Measurements from ENCODE around the gene CSDE1.

Gene CSDE1

GRCh38 chr1:114696810-114697209 lies 61.0 kb downstream of the CSDE1 start:
- DNase-seq, result no peak

- DNase-seq, result no peak
These were observed 62.2 kb downstream of the CSDE1 start, which contains the start of gene AMPD1 for GRCh38 chr1:114695430-114696058. Gene AMPD1 (minus strand): TSS chr1:114695546. CDS start chr1:114695471, 75 bp downstream.

DNA sequence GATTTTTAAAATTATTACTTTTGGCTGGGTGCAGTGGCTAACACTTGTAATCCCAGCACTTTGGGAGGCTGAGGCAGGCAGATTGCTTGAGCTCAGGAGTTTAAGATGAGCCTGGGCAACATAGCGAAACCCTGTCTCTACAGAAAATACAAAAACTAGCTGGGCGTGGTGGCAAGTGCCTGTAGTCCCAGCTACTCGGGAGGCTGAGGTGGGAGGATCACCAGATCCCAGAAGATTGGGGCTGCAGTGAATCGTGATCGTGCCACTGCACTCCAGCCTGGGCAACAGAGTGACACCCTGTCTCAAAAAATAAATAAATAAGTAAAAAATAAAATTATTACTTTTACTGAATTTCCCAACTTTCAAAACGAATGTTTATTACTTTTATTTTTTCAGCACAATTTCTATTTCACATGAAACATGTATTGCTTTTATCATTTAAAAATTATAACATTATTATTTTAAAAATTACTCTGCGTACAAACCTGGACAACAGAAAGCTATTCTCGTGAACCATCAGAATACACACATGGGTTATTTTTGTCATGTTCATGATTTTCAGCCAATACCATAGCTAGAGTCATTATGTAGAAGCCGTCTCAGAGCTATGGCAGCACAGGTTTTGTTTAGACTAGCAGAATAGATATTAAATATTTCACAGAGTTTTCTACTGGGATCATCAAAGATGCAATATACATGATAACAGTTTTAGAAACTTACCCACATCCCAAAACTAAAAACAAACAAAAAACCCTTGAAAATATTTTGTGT lies 63.1 kb downstream of the CSDE1 start:
- DNase-seq, result no peak

- no peak for DNase-seq
These were observed 64.8 kb downstream of the CSDE1 start for GRCh38 chr1:114692947-114693346.

GRCh38 chr1:114691061-114691460 lies 66.7 kb downstream of the CSDE1 start:
- no peak for DNase-seq

- no peak for DNase-seq
These were observed 67.6 kb downstream of the CSDE1 start for GRCh38 chr1:114690148-114690547.

GRCh38 chr1:114688526-114688925 lies 69.3 kb downstream of the CSDE1 start:
- no peak for DNase-seq

DNA sequence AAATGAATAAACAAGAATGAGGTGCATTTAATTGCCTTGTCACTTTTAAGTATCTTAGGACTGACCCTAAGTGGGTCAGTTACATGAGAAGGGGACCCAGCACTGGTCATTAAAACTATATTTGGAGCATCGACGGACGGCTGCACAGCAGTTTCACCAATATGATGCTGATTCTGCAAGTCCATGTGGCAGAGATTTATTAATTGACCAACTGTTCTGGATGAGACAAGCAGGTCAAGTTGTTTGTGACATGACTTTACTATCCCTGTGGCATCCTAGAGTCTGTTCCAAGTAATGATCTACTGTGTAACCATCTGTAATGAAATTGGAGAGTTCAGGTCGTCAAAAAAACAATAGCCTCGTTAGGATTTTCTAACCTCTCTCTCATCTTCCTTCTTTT lies 71.9 kb downstream of the CSDE1 start:
- DNase-seq, result no peak

DNA sequence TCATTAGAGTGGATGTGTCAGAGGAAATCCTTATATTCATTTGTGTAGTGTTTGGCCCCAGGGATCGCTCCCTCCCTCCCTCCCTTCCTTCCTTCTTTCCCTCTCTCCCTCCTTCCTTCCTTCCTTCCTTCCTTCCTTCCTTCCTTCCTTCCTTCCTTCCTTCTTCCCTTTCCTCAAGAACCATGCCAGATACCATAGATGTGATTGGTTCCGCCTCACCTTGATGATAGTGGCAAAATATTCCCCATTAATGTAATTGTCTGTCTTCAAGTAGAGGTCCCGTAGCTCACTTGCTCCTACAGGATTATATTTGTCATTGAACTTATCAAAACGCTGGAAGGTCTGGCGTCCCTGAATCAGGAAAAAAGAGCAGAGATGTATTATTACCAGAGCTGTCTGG lies 80.1 kb downstream of the CSDE1 start:
- DNase-seq, result no peak

- no peak for DNase-seq
These were observed 81.7 kb downstream of the CSDE1 start for GRCh38 chr1:114676115-114676514.

DNA sequence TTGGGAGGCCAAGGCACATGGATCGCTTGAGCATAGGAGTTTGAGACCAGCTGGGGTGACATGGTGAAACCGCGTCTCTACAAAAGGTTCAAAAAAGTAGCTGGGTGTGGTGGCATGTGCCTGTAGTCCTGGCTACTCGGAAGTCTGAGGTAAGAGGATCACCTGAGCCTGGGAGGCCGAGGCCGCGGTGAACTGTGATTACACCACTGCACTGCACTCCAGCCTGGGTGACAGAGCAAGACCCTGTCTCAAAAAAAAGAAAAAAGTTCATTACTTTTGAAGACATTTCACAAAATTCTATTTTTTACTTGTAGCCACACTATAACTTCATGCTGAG lies 85.9 kb downstream of the CSDE1 start:
- no peak for DNase-seq

DNA sequence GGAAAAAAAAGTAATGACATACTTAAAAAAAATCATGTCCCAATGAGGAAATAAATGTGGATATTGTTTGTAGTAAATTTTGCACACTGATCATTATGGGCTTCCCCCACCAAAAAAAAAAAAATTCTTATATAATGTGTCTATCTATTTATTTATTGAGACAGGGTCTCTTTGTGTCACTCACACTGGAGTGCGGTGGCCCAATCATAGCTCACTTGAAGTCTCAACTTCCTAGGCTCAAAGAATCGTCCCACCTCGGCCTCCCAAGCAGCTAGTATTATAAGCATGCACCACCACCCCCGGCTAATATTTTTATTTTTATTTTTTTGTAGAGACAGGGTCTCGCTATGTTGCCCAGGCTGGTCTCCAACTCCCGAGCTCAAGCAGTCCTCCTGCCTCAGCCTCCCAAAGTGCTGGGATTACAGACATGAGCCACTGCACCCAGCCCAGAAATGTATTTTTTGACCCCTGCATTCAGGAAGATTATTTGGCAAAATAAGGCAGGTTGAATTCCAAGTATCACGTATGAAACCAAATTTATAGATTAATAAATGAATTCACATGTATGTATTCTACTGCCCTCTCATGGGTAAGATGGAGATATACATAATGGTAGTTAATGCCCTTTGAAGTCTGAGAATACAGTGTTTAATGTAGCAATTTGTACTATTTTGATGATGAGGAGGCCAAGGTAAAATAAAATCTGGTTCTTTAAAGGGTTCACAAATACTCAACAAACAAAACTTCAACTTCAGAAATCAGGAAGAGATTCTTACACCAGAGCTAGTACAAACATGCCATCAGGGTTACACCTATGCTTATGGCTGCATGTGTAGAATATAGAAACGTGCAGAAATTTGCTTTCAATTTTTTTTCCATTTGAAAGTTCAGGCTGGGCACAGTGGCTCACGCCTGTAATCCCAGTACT lies 86.5 kb downstream of the CSDE1 start:
- DNase-seq, result peak; percentile 24

DNA sequence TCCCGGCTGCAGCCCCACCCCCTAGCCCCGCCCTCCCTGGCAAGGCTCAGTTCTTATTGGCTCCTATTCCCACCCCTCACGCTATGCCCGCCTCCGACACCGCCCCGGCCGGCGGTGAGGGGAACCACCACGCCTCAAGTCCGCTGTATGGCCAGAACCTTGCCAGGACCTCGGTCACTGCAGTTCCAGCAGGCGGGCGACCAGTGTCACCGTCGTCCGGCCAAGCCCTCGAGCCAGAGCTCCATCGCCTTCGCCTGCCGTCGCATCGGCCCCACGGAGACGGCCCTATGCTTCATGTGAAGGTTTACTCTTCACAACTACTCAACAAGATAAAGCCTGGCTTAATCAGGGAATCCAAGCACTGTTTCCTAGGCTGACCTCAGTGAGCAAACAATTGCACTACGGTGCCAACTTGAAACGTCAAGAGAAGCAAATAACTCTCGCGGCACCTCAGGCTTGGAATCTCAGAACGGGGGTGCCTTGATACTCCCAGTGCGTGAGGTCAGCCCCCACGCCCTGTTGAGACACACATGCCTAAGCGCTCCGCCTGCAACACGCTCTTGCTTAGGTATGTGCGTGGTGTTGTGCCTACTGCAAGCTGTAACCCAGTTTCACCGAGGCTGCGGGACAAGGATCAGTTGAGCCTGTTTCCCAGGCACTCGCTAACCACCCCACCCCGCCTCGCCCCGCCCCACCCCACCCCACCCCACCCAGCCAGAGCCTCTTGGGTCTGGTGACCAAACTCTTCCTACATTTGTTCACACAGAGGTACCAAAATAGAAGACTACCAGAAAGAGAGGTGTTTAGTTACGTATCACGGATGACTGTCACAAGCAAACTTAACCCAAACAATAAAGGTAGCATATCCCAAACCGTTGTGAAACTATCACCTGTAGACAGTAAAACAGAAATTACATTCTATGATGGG lies 87.4 kb downstream of the CSDE1 start:
- DNase-seq, result peak; percentile 87

DNA sequence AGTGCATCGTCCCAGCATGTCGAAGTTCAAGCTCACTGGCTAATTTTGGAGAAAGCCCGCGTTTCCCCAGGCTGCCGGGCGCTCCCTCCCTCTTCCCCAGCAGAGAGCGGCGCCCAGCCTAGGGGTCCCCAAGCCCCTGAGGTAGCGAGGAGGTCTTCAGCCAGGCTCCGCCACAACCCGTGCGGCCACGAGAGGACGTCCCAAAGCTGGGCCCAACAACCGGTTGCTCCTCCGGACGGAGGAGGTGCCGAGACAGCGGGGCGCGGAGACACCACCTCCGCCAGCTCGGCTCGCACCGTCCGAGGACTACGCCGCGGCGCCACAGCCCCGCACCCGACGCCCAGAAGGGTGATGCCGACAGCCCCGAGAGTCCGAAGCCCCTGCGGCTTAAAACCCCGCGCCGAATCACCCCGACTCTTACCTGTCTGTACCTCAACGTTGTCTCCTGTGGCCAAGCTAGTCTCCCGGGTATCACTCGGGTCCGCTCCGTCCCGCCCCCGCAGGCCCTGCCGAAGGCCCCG lies 88.2 kb downstream of the CSDE1 start, which contains the start of gene DENND2C:
TSS of gene DENND2C (minus strand) at position 488 of the 521 bp plus-strand sequence. CDS start 44,065 bp downstream, outside the sequence.
- DNase-seq, result no peak

DNA sequence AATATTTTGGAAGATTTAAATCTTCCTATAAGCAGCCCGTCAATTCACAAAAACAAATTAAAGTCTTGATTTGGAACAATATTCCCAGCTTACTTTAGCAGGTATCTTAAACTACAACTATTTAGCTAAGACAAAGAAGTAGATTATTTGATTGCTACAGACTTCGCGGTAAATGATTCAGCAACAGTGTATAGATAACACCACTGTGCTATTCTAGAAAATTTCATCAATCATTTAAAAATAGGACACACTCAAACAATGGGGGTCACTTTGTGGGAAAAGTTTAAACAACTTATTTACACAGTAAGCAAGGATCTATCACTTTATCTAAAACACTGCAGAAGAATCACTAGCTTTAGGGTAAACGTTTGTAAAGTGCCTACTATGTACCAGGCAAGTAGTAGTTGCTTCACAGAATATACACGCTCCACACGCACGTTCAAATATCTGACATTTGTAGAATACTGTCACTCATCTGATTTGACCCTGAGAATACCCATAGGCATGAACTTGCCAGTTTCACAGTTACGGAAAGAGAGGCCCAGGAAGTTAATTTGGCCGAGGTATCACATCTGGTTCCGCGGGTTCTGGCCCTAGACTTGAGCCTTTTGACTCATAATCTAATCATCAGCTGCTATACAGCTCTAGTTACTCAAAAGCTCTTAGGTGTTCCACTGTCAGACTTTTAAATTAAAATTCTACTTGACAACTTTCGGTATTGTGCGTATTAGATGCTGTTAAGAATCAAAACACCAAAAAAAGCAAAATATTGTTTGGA lies 88.8 kb downstream of the CSDE1 start:
- no peak for DNase-seq

DNA sequence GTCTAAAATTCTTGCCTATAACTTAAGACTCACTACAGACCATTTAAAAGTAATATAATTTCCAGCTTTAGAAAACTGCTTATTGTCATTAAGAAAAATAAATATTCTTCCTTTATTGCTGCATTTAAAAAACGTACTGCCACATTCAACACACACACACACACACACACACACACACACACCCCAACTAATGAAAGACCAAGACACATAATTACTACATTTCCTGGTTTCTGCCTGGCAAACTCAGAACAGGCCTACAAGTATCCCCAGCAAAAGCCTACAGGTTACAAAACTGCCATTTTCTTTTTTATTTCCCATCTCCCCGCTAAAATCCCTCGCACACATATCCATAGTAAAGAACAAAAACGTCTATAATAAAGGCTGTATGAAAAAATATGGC lies 89.4 kb downstream of the CSDE1 start:
- no peak for DNase-seq

- DNase-seq, result no peak
These were observed 90.8 kb downstream of the CSDE1 start for GRCh38 chr1:114666954-114667353.

Data from CD4-positive, alpha-beta T cell treated with Interleukin-21 for 1 hour (primary cell).